HEK293 (cell line): ENCODE data around the gene ARMC2.

Experiments used
- CTCF ChIA-PET: fragments of 350-600 bp; formaldehyde crosslinking; extraction: SDS; loops from one replicate; lab custom pipeline; 2021; ENCODE audit warnings: antibody characterized with exemption; lab: Yijun Ruan, JAX
- POLR2A ChIA-PET: fragments of 300-600 bp; formaldehyde crosslinking; extraction: SDS; loops from one replicate; lab custom pipeline; 2020; ENCODE audit warnings: antibody characterized with exemption, inconsistent platforms; lab: Yijun Ruan, JAX
- H3K27ac ChIP-seq: fragments of 200-500 bp; sonication (Bioruptor generic); 2 replicates; pipeline ENCODE4 v1.5.1; 2014; ENCODE audit warnings: low read depth, low read length, control low read depth, inconsistent platforms; ENCODE audit errors: extremely low read depth
- H3K36me3 ChIP-seq, 2 experiments: fragments of 200-500 bp in 1 of 2; sonication (Bioruptor generic) in 1 of 2; 1 replicate in 1 of 2; 2 replicates in 1 of 2; pipeline ENCODE4 v1.5.1; 2014 to 2017; ENCODE audit warnings: inconsistent platforms in 2 of 2, low read length in 2 of 2; ENCODE audit not compliant: control insufficient read depth in 2 of 2, insufficient read depth in 1 of 2
- H3K4me1 ChIP-seq: fragments of 200-500 bp; sonication (Bioruptor generic); 2 replicates; pipeline ENCODE4 v1.5.1; 2014; ENCODE audit warnings: mild to moderate bottlenecking, low read length, inconsistent platforms; ENCODE audit not compliant: control insufficient read depth, insufficient read depth
- H3K4me3 ChIP-seq: 2 replicates; pipeline ENCODE4 v1.5.1; 2011; ENCODE audit warnings: low read depth, mild to moderate bottlenecking, control low read depth, low read length, moderate library complexity
- H3K9me3 ChIP-seq: fragments of 200-500 bp; sonication (Bioruptor generic); 2 replicates; pipeline ENCODE4 v1.5.1; 2014; ENCODE audit warnings: low read depth, low read length, inconsistent platforms; ENCODE audit not compliant: control insufficient read depth, insufficient read depth
- ATF2 ChIP-seq: fragments of 450-650 bp; formaldehyde crosslinking; IDR thresholded peaks from 2 replicates; pipeline ENCODE4 v1.5.1; 2016; ENCODE audit warnings: missing biosample characterization, missing genetic modification characterization, low read depth
- BCL6B ChIP-seq: fragments of 450-650 bp; formaldehyde crosslinking; IDR thresholded peaks from 2 replicates; pipeline ENCODE4 v1.5.1; 2017; ENCODE audit warnings: missing biosample characterization, missing genetic modification characterization
- ELK4 ChIP-seq: IDR thresholded peaks from 2 replicates; pipeline ENCODE4 v1.6.1; 2011; ENCODE audit warnings: mild to moderate bottlenecking, low read depth, low read length, borderline replicate concordance
- KLF7 ChIP-seq: fragments of 450-650 bp; formaldehyde crosslinking; IDR thresholded peaks from 2 replicates; pipeline ENCODE4 v1.5.1; 2016; ENCODE audit warnings: missing biosample characterization, missing genetic modification characterization, borderline replicate concordance
- OSR2 ChIP-seq: fragments of 450-650 bp; formaldehyde crosslinking; IDR thresholded peaks from 2 replicates; pipeline ENCODE4 v1.5.1; 2016; ENCODE audit warnings: missing biosample characterization, missing genetic modification characterization
- OVOL3 ChIP-seq: fragments of 450-650 bp; formaldehyde crosslinking; IDR thresholded peaks from 2 replicates; pipeline ENCODE4 v1.5.1; 2016; ENCODE audit warnings: missing biosample characterization, missing genetic modification characterization
- RBAK ChIP-seq: fragments of 450-650 bp; formaldehyde crosslinking; IDR thresholded peaks from 2 replicates; pipeline ENCODE4 v1.5.1; 2016; ENCODE audit warnings: missing biosample characterization, missing genetic modification characterization
- SP3 ChIP-seq: fragments of 450-650 bp; formaldehyde crosslinking; IDR thresholded peaks from 2 replicates; pipeline ENCODE4 v1.5.1; 2016; ENCODE audit warnings: missing biosample characterization, missing genetic modification characterization
- ZBTB11 ChIP-seq: fragments of 450-650 bp; formaldehyde crosslinking; conservative IDR thresholded peaks from 2 replicates; pipeline ENCODE4 v1.5.1; 2016; ENCODE audit warnings: low read depth, missing biosample characterization, missing genetic modification characterization
- ZBTB21 ChIP-seq: fragments of 450-650 bp; formaldehyde crosslinking; IDR thresholded peaks from 2 replicates; pipeline ENCODE4 v1.5.1; 2017; ENCODE audit warnings: missing biosample characterization, missing genetic modification characterization
- ZBTB26 ChIP-seq: fragments of 450-650 bp; formaldehyde crosslinking; optimal IDR thresholded peaks from 2 replicates; pipeline ENCODE3; 2016; ENCODE audit warnings: missing biosample characterization, mild to moderate bottlenecking, missing genetic modification characterization
- ZBTB49 ChIP-seq: fragments of 450-650 bp; formaldehyde crosslinking; IDR thresholded peaks from 2 replicates; pipeline ENCODE4 v1.5.1; 2016; ENCODE audit warnings: missing biosample characterization, missing genetic modification characterization, low read depth
- ZNF112 ChIP-seq: fragments of 450-650 bp; formaldehyde crosslinking; IDR thresholded peaks from 2 replicates; pipeline ENCODE4 v1.5.0; 2017; ENCODE audit warnings: missing biosample characterization, missing genetic modification characterization
- ZNF157 ChIP-seq: fragments of 450-650 bp; formaldehyde crosslinking; IDR thresholded peaks from 2 replicates; pipeline ENCODE4 v1.5.1; 2016; ENCODE audit warnings: missing biosample characterization, missing genetic modification characterization
- ZNF350 ChIP-seq: fragments of 450-650 bp; formaldehyde crosslinking; IDR thresholded peaks from 2 replicates; pipeline ENCODE4 v1.5.0; 2017; ENCODE audit warnings: missing biosample characterization, mild to moderate bottlenecking, missing genetic modification characterization
- ZNF488 ChIP-seq: fragments of 450-650 bp; formaldehyde crosslinking; IDR thresholded peaks from 2 replicates; pipeline ENCODE4 v1.5.1; 2016; ENCODE audit warnings: missing biosample characterization, missing genetic modification characterization
- ZNF521 ChIP-seq: fragments of 450-650 bp; formaldehyde crosslinking; IDR thresholded peaks from 2 replicates; pipeline ENCODE4 v1.5.1; 2017; ENCODE audit warnings: missing biosample characterization, mild to moderate bottlenecking, missing genetic modification characterization
- ZNF571 ChIP-seq: fragments of 450-650 bp; formaldehyde crosslinking; IDR thresholded peaks from 2 replicates; pipeline ENCODE4 v1.5.0; 2017; ENCODE audit warnings: missing biosample characterization, missing genetic modification characterization
- ZXDB ChIP-seq: fragments of 450-650 bp; formaldehyde crosslinking; IDR thresholded peaks from 2 replicates; pipeline ENCODE4 v1.5.1; 2016; ENCODE audit warnings: missing biosample characterization, missing genetic modification characterization

ARMC2 gene

GRCh38 chr6:108952776-108953486, 104.7 kb downstream of the ARMC2 start:
- Histone ChIP-seq H3K9me3 (no peaks in the 10 kb centered on the region), H3K4me3 (no peak overlapping the region), H3K36me3 (no peaks in the 10 kb centered on the region), H3K27ac (no peak overlapping the region), H3K4me1 (peaks cover 5% of the 10 kb centered on the region)
- TF ChIP-seq ELK4 = no peak
- no peak for TF ChIP-seq OVOL3 (tag by site-specific recombination)
- TF ChIP-seq ZBTB11 (tag by site-specific recombination) = no peak
- TF ChIP-seq BCL6B (tag by site-specific recombination) = no peak
- TF ChIP-seq ZBTB26 (tag by site-specific recombination) = no peak
- TF ChIP-seq SP3 (tag by site-specific recombination) = no peak
- TF ChIP-seq ZNF571 (tag by site-specific recombination) = no peak
- no peak for TF ChIP-seq ZBTB49 (tag by site-specific recombination)
- TF ChIP-seq RBAK (tag by site-specific recombination) = no peak
- no peak for TF ChIP-seq ZNF112
- no peak for TF ChIP-seq ZBTB21 (tag by site-specific recombination)
- TF ChIP-seq KLF7 (tag by site-specific recombination) = no peak
- TF ChIP-seq ZNF350 = no peak
- no peak for TF ChIP-seq OSR2 (tag by site-specific recombination)
- no peak for TF ChIP-seq ZNF157
- TF ChIP-seq ZNF488 (tag by site-specific recombination) = no peak
- TF ChIP-seq ZNF521 = no peak
- TF ChIP-seq ZXDB (tag by site-specific recombination) = no peak
- TF ChIP-seq ATF2 = no peak
- ChIA-PET CTCF (interaction anchor here (1.4 kb wide), 1 partner anchor 32 kb away, joined by 3 read pairs; no protein-coding TSS in a partner anchor), POLR2A (no interaction called here)
